Thymus (tissue), 11 donors: ENCODE data around the gene ELAPOR2. TPM values are rescaled to one million over a fixed set of nuclear protein-coding genes. Genes with fewer than 3 reads are reported as not detected.

ENCODE experiments used
- DNase-seq, 9 donors: peaks; one replicate each; pipeline ENCODE4 v3.0.0-alpha.2; 2013; ENCODE audit warnings: low spot score in 9 of 9, low read depth in 6 of 9, missing footprints in 1 of 9
- H3K27ac ChIP-seq, 2 donors: one replicate each; pipeline ENCODE4 v1.5.1; 2013; ENCODE audit warnings: control low read depth in 1 of 2, low read depth in 1 of 2, low read length in 1 of 2, mild to moderate bottlenecking in 1 of 2, moderate library complexity in 1 of 2
- H3K27me3 ChIP-seq, 2 donors: one replicate each; pipeline ENCODE4 v1.5.1; 2013; ENCODE audit warnings: low read length in 1 of 2; ENCODE audit not compliant: control insufficient read depth in 2 of 2, insufficient read depth in 1 of 2
- H3K36me3 ChIP-seq, 2 donors: one replicate each; pipeline ENCODE4 v1.5.1; 2013; ENCODE audit warnings: low read length in 1 of 2, mild to moderate bottlenecking in 1 of 2, moderate library complexity in 1 of 2; ENCODE audit not compliant: control insufficient read depth in 2 of 2, insufficient read depth in 2 of 2
- H3K4me1 ChIP-seq, 2 donors: one replicate each; pipeline ENCODE4 v1.5.1; 2013; ENCODE audit warnings: low read length in 2 of 2; ENCODE audit not compliant: control insufficient read depth in 2 of 2, insufficient read depth in 2 of 2
- H3K4me3 ChIP-seq, 2 donors: one replicate each; pipeline ENCODE4 v1.5.1; 2013; ENCODE audit warnings: low read length in 2 of 2, control low read depth in 1 of 2, mild to moderate bottlenecking in 1 of 2
- H3K9me3 ChIP-seq, 2 donors: one replicate each; pipeline ENCODE4 v1.5.1; 2013; ENCODE audit warnings: low read length in 1 of 2, mild to moderate bottlenecking in 1 of 2; ENCODE audit not compliant: control insufficient read depth in 2 of 2, insufficient read depth in 1 of 2
- WGBS: extraction: QIAGEN DNeasy Blood & Tissue Kit; methylation state at CpG from one replicate; pipeline ENCODE4 v1.1.7; 2013; 5-methylcytosine and 5-hydroxymethylcytosine counted together
- polyA plus RNA-seq: library from polyadenylated mRNA; stranded (reverse); fragments of 200-250 nt; gene quantifications from one replicate; pipeline ENCODE4 v1.2.3, GENCODE V29; 2013
- total RNA-seq: library from RNA; stranded (reverse); fragments of 120-200 nt; gene quantifications from one replicate; pipeline ENCODE4 v1.2.4, GENCODE V29; 2013
- donor health status: healthy.

Gene ELAPOR2
- total and polyA plus RNA-seq, 2 donors: 4.5 to 5.3 TPM

- no peaks in the 10 kb centered on the region for H3K36me3 ChIP-seq
- H3K27me3 ChIP-seq: no peaks in the 10 kb centered on the region
- no peak for DNase-seq
- H3K27ac ChIP-seq: no peak overlapping the region
- WGBS: 95% methylated on average over 1 of the region's 1 CpG
- no peaks in the 10 kb centered on the region for H3K4me1 ChIP-seq
- no peaks in the 10 kb centered on the region for H3K9me3 ChIP-seq
- H3K4me3 ChIP-seq: no peak overlapping the region
Measured at GRCh38 chr7:87029078-87029477, 30.4 kb downstream of the ELAPOR2 start.

- H3K27me3 ChIP-seq: no peaks in the 10 kb centered on the region
- no peaks in the 10 kb centered on the region for H3K9me3 ChIP-seq
- H3K36me3 ChIP-seq: no peaks in the 10 kb centered on the region
- no peak overlapping the region for H3K4me3 ChIP-seq
- no peaks in the 10 kb centered on the region for H3K4me1 ChIP-seq
- DNase-seq: peak in 5 of 9 donors; percentile 1 to 39 (median 8)
- WGBS: 45% methylated on average over 1 of the region's 1 CpG
- no peak overlapping the region for H3K27ac ChIP-seq
Measured at GRCh38 chr7:87028636-87029035, 30.8 kb downstream of the ELAPOR2 start.

- DNase-seq: no peak
- H3K27ac ChIP-seq: no peak overlapping the region
Measured at GRCh38 chr7:87027900-87028299, 31.6 kb downstream of the ELAPOR2 start.

GRCh38 chr7:87021285-87021684 lies 38.2 kb downstream of the ELAPOR2 start:
- Histone ChIP-seq H3K4me3 (no peak overlapping the region), H3K9me3 (no peaks in the 10 kb centered on the region), H3K4me1 (no peaks in the 10 kb centered on the region), H3K27me3 (no peaks in the 10 kb centered on the region), H3K36me3 (no peaks in the 10 kb centered on the region), H3K27ac (no peak overlapping the region)
- 96% methylated on average over 2 of the region's 2 CpGs for WGBS
- no peak for DNase-seq

More at GRCh38 chr7:87027900-87028299, 31.6 kb downstream of the ELAPOR2 start:
- H3K9me3 ChIP-seq: no peaks in the 10 kb centered on the region
- H3K27me3 ChIP-seq: no peaks in the 10 kb centered on the region
- no peaks in the 10 kb centered on the region for H3K4me1 ChIP-seq
- no peak overlapping the region for H3K4me3 ChIP-seq
- H3K36me3 ChIP-seq: no peaks in the 10 kb centered on the region

GRCh38 chr7:87016606-87017005 lies 42.8 kb downstream of the ELAPOR2 start:
- H3K4me1 ChIP-seq: no peaks in the 10 kb centered on the region
- H3K4me3 ChIP-seq: no peak overlapping the region
- 92% methylated on average over 4 of the region's 4 CpGs for WGBS
- no peak overlapping the region for H3K27ac ChIP-seq
- no peaks in the 10 kb centered on the region for H3K36me3 ChIP-seq
- no peaks in the 10 kb centered on the region for H3K27me3 ChIP-seq
- no peak for DNase-seq
- no peaks in the 10 kb centered on the region for H3K9me3 ChIP-seq

- no peak overlapping the region for H3K4me3 ChIP-seq
- no peak overlapping the region for H3K27ac ChIP-seq
- H3K4me1 ChIP-seq: no peaks in the 10 kb centered on the region
- DNase-seq: no peak
- no peaks in the 10 kb centered on the region for H3K9me3 ChIP-seq
- 97% methylated on average over 2 of the region's 2 CpGs for WGBS
- no peaks in the 10 kb centered on the region for H3K36me3 ChIP-seq
- no peaks in the 10 kb centered on the region for H3K27me3 ChIP-seq
Measured at GRCh38 chr7:87013840-87014190, 45.6 kb downstream of the ELAPOR2 start.

GRCh38 chr7:87013136-87013839 lies 46.2 kb downstream of the ELAPOR2 start:
- H3K27me3 ChIP-seq: no peaks in the 10 kb centered on the region
- no peaks in the 10 kb centered on the region for H3K36me3 ChIP-seq
- H3K4me3 ChIP-seq: no peak overlapping the region
- WGBS: 47% methylated on average over 3 of the region's 3 CpGs
- DNase-seq: no peak
- no peaks in the 10 kb centered on the region for H3K4me1 ChIP-seq
- no peaks in the 10 kb centered on the region for H3K9me3 ChIP-seq
- H3K27ac ChIP-seq: no peak overlapping the region

Other genes with a start within 250 kb of the ELAPOR2 start
- gene DMTF1, start 92.8 kb upstream of the ELAPOR2 start, total RNA-seq: 87.7 TPM
- gene DMTF1, start 92.8 kb upstream of the ELAPOR2 start, polyA plus RNA-seq: 71.3 TPM
- 52.7 TPM for gene TMEM243, start 160.1 kb upstream of the ELAPOR2 start, total RNA-seq
- 89.2 TPM for gene TMEM243, start 160.1 kb upstream of the ELAPOR2 start, polyA plus RNA-seq